HG03378 (cell line): ENCODE data around the gene CDH22.

ENCODE experiments used
- ATAC-seq: cut with Tn5 transposase; IDR thresholded peaks from one replicate; pipeline ENCODE4 v1.9.1; 2021; ENCODE audit warnings: mild to moderate bottlenecking, moderate library complexity; ENCODE audit not compliant: unreplicated experiment

CDH22 gene

DNA sequence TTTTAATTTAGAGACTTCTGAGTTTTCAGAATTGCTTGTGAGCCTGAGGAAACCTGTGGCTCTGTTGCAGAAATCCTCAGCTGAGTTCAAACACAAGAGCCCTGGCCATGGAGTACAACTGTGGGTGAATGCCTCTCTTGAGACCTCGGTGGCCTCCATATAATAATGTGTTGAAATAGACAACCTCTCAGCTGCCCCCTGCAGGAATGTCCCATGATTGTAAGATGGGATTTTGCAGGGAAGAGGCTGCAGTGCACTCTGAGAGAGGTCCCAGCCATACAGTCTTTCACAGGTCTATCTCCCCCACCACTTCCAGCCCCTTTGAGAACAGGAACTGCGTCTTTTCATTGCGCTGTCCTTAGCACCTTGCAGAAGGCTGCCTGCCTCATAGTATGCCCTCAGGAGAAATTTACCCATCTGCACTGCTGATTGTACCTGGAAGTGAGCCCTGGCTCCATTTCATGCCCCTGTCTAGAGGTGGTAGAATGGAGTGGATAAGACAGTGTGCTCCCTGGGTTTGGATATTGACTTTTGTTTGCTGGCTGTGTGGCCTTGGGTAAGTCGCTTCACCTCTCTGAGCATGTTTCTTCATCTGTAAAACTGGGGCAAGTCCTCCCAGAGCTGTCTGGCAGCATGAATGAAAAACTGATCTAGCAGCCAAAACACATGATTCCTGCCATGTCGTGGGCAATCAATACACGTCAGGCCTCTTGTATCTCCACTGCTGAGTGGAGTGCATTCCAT, 16.8 kb upstream of the CDH22 start:
- no peak for ATAC-seq

- ATAC-seq: no peak
Observed at GRCh38 chr20:46324379-46324778, 16.1 kb upstream of the CDH22 start.

DNA sequence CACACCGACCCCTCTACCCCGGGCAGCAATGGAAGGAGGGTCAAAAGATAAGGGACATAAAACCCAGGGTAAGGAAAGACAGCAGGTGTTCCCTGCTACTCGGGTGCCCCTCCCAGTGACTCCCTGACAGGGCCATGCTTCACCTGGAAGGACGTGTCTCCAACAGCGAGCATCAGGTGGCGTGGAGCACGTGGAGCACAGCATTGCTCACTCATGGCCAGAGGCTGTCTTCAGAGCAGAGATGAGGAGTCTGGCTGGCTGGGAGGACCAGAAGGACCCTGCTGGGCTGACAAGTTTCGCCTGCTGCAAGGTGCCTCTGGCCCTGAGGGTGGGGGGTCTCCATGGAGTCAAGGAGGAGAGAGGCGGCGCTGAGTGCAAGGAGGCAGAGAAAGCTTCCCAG, 15.3 kb upstream of the CDH22 start:
- ATAC-seq: no peak

- no peak for ATAC-seq
Observed at GRCh38 chr20:46322641-46323040, 14.3 kb upstream of the CDH22 start.

DNA sequence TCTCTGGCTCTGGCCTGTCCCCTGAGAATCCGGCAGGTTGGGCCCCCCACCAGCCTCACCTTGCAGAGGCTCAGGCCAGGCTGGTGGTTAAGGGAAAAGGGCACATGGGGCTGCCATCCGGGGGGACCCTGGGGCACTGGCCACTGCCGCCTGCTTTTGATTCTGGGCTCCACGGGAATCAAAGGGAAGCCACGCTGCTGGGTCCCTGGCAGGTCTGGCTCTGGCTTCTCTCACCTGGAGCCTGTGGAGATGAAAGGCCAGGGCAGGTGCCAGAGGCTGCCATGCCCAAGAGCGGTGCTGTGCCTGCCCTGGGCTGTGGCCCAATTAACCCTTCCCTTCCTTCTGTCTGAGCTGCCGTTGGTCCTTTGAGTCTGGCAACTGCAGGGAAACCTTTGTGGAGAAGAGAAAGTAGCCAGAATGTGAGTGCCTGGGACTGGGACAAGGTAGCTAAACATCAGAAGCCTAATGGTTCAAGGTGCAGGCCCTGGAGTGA, 9.4 kb upstream of the CDH22 start:
- ATAC-seq: no peak

DNA sequence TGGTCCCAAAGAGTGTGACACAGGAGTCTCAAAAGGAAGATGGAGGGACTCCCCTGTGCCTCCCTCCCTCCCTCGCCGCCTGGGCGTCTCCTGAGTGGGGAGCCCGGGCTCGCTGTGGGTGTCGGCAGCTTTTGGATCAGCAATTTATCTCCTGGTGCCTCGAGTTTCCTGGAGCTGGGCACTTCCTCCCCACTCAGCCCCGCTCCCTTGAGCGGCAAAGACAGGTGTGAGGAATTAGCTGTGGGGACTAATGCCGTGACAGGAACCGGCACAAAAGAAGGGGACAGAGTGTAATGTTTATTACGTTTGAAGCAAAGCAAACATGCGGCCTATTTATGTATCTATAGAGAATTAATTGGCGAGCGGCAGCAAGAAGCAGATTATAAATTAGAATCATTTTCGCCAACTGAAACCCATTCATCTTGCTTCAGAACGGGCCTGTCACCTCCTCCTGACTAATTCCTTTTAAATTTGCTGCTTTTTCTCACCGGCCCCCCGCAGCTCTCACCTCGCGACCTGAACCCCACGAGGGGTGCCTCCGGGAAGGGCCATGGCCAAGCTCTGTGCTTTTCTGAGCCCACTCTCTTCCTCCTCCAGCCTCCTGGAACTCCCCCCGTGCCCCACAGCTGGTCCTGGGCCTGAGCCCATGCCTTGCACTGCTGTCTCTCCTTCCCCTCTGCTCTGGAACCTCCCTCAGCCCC, 8.8 kb upstream of the CDH22 start:
- no peak for ATAC-seq

DNA sequence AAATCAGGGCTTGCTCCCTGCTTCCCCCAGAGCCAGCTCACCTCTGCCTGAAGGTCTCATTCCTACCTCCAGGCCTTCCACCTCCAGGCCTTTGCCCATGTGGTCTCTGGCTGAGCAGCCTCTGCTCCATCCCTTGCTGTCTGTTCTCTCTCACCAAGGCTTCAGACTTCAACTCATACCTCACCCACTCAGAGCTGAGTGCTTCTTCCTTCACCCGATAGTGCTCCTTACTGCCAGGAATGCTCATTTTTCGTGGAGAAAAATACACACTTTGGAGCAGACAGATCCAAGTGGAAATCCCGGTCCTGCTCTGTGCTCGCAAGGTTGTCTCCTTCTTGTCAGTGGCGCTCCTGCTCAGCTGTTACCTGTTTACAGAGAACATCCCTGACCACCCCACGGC, 7.0 kb upstream of the CDH22 start:
- ATAC-seq: no peak

DNA sequence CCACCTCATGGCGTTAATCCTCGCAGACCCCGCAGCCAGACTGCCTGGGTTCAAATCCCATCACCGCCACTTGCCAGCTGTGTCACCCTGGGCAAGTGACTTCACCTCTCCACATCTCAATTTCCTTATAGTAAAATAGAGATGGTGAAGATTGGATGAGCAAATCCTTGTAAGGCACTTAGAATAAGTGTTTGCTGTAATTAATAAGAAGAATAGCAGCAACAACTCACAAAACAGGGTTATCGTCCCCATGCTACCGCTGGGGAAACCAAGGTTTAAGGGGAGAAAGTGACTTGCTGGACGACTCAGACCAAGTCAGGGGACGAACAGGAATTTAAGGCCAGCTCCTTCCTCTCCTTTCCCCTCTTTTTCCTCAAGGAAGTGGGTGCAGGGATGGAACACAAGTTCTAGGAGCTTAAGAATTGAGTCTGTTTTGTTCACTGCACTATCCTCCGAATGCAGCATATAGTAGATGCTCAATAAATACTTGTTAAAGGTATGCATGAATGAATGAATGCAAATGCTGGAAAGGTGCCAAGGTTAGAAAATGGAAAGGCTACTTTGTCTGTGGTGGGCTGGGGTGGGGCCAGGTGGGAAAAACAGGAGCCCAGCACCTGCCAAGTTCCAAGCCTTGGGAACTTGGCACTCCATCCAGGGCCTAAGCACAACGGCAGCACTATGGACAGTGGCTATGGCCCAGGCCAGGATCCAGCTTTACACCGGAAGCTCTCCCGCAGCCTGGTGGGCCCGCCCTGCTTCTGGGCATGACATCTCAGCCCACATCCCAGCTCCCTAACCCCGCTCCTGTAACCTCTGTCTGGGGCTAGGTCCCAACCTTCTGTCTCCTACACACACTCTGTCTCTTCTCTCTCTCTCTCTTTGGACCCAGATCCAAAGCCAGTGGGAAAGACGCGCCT, 4.9 kb upstream of the CDH22 start:
- no peak for ATAC-seq

DNA sequence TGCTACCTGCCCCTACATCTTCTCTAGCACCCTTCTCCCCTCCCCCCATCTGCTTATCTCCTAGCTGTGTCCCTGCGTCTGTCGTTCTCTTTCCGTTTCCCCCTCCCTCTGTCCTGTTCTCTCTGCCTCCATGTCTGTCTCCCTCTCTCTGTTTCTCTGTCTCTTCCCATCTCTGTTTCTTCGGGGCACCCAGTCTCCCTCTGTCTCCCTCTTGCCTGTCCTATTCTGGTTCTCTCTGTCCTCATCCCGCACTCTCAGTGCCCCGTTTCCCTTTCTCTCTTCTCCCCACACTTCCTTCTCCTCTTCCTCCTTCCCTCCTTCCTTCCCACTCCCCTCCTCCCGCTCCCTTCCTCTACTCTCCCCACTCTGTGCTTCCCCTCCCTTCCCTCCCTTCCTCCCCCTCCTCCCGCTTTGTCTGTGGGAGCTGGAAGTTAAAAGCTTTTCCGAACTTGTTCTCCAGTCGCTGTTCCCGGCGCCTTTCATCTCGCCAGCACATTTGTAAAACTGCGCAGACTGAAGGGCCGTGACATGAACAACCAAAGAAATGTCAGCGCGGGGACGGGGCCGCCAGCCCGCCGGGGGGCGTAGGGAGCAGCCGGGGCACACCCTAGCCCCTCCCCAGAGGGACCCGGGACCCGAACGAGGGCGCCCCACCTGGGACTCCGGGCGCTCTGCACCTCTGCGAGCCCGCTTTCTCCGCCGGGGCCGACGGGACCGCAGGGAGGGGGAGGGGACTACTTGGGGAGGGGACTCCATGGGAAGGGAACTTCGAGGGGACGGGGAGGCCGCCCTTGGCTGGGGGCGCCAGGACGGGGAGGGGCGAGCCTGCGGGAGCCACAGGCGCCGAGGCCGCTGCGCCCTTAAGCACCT, 4.0 kb upstream of the CDH22 start:
- ATAC-seq: no peak

DNA sequence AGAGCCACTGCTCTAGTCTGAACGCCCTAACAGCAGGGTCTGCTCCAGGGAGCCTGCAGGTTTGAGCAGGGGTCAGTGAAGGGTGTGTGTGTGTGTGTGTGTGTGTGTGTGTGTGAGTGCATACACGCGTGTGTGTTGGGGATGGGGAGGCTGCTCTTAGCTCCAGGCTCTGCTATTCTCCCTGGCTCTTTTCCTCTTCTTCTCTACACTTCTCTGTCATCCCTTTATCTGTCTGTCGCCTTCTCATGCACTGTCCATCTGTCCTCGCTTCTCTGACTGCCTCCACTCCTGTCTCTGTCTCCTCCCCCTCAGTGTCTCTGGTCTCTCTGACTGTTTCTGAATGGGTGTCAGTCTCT, 3.4 kb upstream of the CDH22 start:
- no peak for ATAC-seq

GRCh38 chr20:46311039-46311650, 2.8 kb upstream of the CDH22 start:
- no peak for ATAC-seq

DNA sequence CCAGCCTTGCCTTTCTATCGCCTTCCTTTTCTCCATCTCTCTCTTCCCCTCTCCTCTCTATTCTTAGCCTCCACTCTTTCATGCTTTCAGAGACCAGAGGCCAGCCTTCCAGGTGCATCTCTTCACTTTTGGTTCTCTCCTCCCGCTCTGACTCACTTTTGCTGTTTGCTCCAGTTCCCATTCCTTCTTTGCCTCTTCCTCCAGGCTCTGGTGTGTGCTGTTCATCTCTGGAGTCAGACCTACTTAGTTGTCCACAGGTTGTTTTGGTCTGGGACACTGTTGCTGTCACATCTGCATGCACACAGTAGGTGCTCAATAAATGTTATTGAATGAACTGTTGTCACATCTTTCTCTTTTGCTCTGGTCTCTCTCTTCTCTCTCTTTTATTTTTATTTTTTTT, 1.6 kb upstream of the CDH22 start:
- no peak for ATAC-seq

DNA sequence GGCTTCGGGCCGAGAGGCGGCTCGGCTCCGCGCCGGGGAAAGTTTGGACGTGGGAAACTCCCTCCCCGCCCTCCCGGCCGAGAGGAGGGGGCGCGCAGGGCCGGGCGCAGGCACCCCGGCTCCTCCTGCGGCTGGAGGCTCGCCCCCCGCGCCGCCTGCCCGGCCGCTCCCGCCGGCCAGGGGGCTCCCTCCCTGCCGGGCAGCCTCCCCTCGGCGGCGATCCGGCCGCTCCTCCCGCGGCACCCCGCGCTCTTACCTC, 370 bp downstream of the CDH22 start:
- no peak for ATAC-seq

GRCh38 chr20:46307139-46307998, 929 bp downstream of the CDH22 start:
- ATAC-seq: no peak

- ATAC-seq: no peak
Observed at GRCh38 chr20:46306743-46307138, 1.6 kb downstream of the CDH22 start.

- ATAC-seq: no peak
Observed at GRCh38 chr20:46305973-46306360, 2.3 kb downstream of the CDH22 start.

DNA sequence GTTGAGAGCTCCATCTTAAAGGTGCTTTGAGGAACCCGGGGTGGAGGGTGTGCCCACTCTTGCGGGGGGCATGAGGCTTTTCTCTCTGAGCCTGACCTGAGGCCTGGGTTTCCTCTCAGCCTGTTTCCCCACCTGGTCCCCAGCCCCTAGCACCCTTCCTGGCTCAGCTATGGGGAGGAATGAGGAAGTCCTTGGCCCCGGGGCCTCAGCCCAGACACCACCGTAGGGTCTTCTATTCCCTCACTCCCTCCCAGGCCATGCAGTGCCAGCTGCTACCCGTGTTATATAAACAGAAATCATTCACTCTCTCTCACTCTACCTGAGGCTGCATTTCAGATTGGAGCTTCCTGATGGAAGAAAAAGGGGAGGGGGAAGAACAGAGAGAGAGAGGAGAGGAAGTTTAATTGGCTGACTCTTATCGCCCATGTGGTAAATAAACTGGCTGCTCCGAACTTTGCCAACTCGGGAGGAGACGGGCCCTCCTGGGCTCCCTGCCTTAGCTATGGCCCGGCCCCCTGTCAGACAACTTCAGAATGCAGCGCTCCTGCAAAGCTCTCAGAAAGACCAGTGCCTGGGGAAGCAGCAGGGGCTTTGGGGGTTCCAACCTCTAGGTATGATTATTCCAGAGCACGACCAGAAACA, 2.8 kb downstream of the CDH22 start:
- no peak for ATAC-seq

DNA sequence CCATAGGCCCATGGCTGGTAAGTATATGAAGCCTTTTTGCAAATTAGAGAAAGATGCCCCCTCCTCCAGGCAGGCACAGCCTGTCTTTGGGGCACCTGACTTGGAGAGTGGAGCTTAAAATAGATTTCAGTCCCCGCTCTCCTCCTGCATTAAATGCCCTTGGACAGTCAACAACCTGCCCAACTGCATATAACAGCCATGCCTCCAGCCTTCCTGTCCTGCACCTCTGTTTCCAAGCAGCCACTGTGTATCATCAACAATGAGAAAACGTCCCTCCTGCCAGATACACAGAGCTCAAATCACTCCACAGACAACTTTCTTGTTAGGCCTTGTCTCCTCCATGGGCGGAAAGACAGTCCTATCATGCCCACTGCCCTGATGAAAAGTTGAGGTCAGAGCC, 3.4 kb downstream of the CDH22 start:
- no peak for ATAC-seq

DNA sequence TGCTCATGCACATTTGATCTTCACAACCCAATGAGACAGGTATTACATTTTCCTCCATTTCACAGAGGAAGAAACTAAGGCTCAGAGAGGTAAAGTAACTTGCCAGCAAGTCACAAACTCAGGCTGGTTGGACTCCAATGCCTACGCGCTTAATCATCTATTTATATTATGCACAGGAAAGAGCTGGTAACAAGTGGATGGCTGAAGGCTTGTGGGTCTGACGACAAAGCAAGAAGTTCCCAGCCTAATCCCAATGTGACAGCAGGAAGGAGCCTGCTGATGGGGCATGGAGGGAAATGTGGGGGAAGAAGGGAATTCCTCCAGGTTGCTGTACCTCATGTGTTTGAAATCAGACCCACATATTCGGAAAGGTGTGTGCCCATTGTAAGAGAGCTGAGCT, 3.9 kb downstream of the CDH22 start:
- no peak for ATAC-seq
